PC-9 (cell line): Measurements from ENCODE around the gene POU4F1.

ENCODE experiments used
- EZH2 ChIP-seq: fragments of 200-600 bp; sonication (generic); IDR thresholded peaks from 2 replicates; pipeline ENCODE4 v1.8.0; 2017; ENCODE audit warnings: antibody characterized with exemption, low read depth
- TF ChIP-seq, protein P1 (sequence below): fragments of 200-600 bp; sonication (generic); conservative IDR thresholded peaks from 2 replicates; pipeline ENCODE4 v1.6.1; 2017; ENCODE audit warnings: mixed run types, antibody characterized with exemption, mild to moderate bottlenecking, moderate library complexity

DNA sequence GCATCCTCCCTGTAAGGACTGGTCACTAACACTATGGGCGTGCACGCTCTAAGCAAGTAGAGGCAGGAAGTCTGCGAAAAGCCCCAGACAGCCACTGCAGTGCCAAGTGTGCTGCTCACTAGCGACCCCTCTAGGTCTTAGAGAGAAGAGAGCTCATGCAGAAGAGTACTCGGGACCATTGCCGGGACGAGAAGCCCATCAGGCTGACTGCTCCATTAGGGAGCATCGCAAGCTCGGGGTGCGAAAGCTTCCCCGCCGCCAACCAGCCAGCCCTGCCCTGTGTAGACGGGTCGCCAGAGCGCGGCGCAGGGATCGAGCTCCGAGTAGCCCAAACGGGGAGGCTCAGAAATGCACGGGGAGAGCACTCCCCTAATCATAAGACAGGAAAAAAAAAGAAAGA lies 16.6 kb downstream of the POU4F1 start:
- TF ChIP-seq, protein P1, sequence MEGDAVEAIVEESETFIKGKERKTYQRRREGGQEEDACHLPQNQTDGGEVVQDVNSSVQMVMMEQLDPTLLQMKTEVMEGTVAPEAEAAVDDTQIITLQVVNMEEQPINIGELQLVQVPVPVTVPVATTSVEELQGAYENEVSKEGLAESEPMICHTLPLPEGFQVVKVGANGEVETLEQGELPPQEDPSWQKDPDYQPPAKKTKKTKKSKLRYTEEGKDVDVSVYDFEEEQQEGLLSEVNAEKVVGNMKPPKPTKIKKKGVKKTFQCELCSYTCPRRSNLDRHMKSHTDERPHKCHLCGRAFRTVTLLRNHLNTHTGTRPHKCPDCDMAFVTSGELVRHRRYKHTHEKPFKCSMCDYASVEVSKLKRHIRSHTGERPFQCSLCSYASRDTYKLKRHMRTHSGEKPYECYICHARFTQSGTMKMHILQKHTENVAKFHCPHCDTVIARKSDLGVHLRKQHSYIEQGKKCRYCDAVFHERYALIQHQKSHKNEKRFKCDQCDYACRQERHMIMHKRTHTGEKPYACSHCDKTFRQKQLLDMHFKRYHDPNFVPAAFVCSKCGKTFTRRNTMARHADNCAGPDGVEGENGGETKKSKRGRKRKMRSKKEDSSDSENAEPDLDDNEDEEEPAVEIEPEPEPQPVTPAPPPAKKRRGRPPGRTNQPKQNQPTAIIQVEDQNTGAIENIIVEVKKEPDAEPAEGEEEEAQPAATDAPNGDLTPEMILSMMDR: 0 out of 2 replicates have a peak, but pooled peaks have one; percentile 21
- TF ChIP-seq EZH2: no peak
